Measurements from ENCODE around the gene BRS3.
"Not testable (repeated sequence)": the region's sequence is repeated elsewhere in the genome, so short reads cannot be mapped to it uniquely, and the experiment has no call there.

The BRS3 gene

DNA sequence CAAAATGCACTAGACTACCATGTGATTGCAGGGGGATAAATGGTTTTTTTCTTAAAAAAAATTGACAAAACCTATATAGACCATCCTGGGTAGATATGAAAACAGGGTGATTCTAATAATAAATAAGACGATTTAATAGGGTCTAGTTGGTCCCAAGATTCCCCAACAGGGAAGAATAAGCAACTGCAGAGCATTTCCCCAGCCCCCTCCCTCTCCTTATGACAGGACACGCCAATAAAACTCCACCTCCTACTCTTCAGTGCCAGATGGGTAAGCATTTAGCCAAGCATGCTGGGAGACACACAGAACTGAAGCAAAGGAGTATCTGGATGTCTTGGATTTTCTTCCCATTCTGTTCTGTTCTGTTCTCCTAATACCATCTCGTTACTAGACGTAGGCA, at the start of gene BRS3:
TSS of gene BRS3 (plus strand) at position 301 of the 400 bp plus-strand sequence. CDS start 168 bp downstream, outside the sequence.
- DNase-seq, result no peak

GRCh38 chrX:136438192-136438591, 49.6 kb upstream of the BRS3 start:
- no peak for DNase-seq

DNA sequence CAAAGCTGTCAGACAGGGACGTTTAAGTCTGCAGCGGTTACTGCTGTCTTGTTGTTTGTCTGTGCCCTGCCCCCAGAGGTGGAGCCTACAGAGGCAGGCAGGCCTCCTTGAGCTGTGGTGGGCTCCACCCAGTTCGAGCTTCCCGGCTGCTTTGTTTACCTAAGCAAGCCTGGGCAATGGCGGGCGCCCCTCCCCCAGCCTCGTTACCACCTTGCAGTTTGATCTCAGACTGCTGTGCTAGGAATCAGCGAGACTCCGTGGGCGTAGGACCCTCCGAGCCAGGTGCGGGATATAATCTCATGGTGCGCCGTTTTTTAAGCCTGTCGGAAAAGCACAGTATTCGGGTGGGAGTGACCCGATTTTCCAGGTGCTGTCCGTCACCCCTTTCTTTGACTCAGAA, 42.1 kb upstream of the BRS3 start:
- DNase-seq, result not testable (repeated sequence)

GRCh38 chrX:136446208-136446607, 41.5 kb upstream of the BRS3 start:
- no peak for DNase-seq

DNA sequence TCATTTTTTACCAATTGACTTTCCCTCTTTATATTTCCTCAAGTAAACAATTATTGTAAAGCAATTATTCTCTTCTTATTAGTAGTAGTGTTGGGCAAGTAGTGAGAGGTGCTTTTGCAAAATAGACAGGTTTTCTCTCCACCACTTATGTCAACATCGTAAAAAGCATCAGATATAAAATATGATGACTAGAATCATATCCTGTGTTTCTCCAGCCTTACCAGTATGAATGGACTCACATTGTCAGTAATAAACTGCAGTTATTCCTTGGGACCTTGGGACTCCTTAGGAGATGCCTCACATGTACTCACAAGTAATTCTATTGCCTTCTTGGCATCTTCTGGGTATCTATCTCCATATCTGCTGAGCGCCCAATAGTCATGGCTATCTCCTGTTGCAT, 40.4 kb upstream of the BRS3 start:
- DNase-seq, result no peak

DNA sequence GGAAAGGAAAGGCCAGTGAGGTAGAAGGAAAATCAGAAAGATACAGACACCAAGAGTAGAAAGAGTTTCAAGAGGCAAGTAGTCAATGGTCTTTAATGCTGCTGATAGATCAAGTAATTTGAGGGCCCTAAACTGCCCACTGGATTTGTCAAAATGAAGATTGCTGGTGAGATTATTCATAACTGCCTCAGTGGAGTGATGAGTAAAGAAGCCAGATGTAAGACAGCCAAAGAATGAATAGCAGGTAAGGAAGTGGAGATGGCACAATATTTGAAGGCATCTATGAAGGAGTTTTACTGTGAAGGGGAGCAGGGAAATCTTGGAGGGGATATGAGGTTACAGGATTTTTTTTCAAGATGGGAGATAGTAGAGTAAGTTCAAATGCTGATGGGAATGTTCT, 39.8 kb upstream of the BRS3 start:
- DNase-seq, result no peak

GRCh38 chrX:136450050-136450830, 37.5 kb upstream of the BRS3 start:
- no peak for DNase-seq

- no peak for DNase-seq
Measured at GRCh38 chrX:136452614-136453013, 35.1 kb upstream of the BRS3 start.

- DNase-seq, result no peak
Measured at GRCh38 chrX:136453114-136453513, 34.6 kb upstream of the BRS3 start.

DNA sequence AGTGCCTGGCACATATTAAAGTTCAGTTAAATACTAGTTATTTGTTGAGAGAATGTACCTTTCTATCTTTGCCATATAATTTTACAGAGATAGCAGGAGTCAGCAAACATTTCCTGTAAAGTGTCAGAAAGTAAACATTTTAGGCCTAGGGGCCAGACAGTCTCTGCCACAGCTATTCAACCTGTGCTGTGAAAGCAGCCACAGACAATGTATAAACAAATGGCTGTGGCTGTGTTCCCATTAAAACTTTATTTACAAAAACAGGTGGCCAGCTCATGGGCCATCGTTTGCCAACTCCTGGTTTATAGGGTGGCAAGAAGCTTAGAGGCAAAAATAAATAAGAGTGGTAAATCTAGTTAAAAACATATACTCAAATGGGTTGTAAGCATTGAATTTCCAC, 34.0 kb upstream of the BRS3 start:
- DNase-seq, result no peak

DNA sequence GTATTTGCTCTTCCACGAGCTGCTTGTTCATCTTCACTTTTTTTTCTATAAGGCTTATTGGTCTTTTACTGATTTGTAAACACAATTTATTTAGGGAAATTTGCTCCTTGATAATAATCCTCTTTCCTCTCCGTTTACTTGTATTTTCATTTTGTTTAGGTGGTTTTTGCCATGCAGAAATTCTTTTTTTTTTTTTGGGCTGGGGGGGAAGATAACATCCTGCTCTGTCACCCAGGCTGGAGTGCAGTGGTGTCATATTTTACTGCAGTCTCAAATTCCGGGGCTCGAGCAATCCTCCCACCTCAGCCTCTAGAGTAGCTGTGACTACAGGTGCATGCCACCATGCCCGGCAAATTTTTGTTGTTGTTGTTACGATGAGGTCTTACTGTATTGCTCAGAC, 31.6 kb upstream of the BRS3 start:
- DNase-seq, result no peak

DNA sequence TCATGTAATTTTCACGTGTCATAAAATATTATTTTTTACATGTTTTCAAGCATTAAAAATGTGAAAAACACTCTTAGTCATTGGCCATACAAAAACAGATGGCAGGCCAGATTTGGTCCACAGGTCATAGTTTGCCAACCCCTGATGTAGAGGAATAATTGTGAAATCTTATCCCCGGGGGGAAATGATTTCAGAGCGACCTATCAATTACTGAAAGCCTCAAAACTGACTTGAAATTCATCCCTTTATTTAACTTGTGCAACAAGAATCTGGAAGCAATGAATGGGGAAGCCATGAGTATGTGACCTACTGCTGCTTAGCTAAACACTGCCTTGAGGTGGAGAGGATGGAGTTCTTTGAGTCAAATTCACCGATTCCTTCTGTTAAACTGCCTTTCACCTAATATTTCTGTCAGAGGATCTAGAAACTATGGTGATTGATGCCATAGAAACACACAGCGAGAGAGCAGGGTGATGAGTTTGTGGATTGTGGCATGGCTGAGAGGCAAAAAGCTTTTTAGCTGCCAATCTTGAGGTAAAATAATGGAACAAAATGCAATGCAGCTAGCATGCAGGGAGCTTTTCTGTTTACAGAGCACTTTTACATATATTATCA, 30.3 kb upstream of the BRS3 start:
- DNase-seq, result no peak

DNA sequence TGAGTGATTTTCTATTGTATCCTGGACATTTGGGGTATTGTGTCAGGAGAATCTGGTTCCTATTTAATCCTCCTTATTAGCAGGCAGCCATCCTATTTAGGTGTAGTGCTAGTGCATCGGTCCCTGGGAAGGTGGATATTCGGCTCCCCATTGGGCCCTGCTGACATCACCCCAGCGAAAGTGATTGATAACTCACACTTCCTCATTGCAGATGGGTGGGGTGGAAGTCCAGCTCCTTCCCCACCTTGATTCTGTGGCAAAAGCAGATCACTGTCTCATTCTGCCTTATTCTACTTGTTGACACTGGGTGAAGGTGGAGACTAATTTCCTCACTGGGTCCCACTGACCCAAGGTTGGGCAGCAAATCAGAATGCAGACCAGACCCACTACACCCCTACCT, 23.2 kb upstream of the BRS3 start:
- no peak for DNase-seq

DNA sequence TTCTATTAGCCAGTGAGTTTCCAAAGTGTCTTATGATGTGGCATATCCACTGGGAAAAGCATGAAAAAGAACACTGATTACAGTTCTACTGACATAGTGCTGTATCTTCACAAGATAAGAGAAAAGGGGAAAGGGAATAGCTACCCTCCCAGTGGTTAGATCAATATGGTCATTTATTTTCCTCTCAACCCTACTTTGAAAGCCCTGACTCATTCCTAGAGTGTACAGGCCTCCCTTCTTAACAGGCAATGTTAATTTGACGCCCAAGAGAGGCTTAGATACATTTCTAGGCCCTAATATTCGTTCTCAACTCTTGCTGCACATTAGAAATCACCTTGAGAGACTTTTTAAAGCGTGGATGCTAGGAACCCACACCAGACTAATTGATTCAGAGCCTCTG, 20.4 kb upstream of the BRS3 start:
- no peak for DNase-seq

DNA sequence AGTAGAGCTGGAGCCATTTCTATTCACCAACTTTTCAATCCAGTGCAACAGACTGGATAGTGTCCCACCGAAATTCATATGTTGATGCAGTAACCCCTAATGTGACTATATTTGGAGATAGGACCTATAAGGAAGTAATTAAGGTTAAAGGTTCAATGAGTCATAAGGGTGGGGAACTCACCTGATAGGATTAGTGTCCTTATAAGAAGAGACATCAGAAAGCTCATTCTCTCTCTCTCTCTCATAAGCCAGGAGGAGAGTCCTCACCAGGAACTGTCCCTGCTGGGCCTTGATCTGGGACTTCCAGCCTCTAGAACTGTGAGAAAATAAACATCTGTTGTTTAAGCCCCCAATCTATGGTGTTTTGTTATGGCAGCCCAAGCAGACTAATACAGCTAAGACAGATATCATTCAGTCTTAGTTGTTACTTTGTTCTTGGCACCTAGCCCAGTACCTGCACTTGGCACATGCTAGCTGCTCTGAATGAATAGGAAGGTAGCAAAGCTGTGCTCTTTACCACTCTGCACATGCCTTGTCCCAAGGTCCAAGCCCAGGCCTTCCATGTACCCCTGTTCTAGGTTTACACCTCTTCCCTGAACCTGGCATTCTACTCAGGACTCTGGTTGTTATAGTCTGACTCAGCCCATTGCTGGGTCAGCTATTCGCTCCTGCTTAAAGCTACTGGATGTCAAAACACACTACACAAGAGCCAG, 19.2 kb upstream of the BRS3 start:
- no peak for DNase-seq

DNA sequence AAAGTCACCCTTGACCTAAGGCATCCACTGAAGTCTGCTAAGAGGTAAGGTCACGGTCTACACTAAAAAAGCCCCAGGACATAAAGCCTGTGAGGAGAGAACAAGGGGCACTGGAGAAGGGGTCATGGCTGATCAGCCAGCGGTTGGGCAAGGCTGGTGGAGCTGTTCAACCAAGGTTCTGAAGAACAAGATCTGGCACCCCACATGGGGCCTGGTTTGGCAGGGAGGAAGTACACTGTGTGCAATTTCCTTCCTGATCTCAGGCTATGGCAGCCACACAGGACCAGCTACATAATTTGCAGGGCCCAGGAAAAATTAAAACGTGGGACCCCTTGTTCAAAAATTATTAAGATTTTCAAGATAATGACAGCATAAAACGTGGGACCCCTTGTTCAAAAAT, 14.1 kb upstream of the BRS3 start:
- DNase-seq, result no peak

- DNase-seq, result no peak
Measured at GRCh38 chrX:136475236-136475635, 12.5 kb upstream of the BRS3 start.

- no peak for DNase-seq
Measured at GRCh38 chrX:136476501-136476900, 11.2 kb upstream of the BRS3 start.

DNA sequence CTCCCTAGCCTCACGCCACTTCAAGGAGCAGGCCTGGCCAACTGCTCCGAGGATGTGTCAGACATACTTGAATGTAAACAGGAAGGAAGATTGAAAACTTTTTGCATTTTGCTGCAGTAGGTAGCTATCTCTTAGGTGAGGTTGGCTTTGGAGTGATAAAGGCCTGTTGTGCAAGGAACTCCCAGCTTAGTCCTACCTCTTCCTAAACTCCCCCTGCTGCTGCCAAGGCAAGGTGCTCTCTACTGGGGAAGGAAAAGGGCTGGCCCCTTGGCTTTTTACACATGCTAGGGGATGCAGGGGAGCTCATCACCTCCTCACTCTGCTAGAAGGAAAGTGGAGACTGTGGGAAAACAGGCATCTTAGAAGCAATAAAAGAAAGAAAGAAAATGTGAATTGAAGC, 10.7 kb upstream of the BRS3 start:
- no peak for DNase-seq

- DNase-seq, result no peak
Measured at GRCh38 chrX:136480383-136480782, 7.4 kb upstream of the BRS3 start.

- no peak for DNase-seq
Measured at GRCh38 chrX:136488706-136489105, 959 bp downstream of the BRS3 start.

- no peak for DNase-seq
Measured at GRCh38 chrX:136491832-136492231, 4.1 kb downstream of the BRS3 start.

GRCh38 chrX:136493011-136493410, 5.3 kb downstream of the BRS3 start:
- DNase-seq, result no peak

GRCh38 chrX:136495043-136495442, 7.3 kb downstream of the BRS3 start:
- DNase-seq, result no peak

All from activated effector memory CD4-positive, alpha-beta T cell treated with anti-CD3 and anti-CD28 coated beads, Interleukin-2, amount 50 U/mL, for 16 hours (primary cell).